T1000 (cell line): ENCODE results near the gene MAGEL2.

ENCODE experiments used
- DNase-seq: peaks from one replicate; lab custom pipeline; 2025; ENCODE audit warnings: mixed read lengths; lab: John Stamatoyannopoulos, UW

The MAGEL2 gene

DNA sequence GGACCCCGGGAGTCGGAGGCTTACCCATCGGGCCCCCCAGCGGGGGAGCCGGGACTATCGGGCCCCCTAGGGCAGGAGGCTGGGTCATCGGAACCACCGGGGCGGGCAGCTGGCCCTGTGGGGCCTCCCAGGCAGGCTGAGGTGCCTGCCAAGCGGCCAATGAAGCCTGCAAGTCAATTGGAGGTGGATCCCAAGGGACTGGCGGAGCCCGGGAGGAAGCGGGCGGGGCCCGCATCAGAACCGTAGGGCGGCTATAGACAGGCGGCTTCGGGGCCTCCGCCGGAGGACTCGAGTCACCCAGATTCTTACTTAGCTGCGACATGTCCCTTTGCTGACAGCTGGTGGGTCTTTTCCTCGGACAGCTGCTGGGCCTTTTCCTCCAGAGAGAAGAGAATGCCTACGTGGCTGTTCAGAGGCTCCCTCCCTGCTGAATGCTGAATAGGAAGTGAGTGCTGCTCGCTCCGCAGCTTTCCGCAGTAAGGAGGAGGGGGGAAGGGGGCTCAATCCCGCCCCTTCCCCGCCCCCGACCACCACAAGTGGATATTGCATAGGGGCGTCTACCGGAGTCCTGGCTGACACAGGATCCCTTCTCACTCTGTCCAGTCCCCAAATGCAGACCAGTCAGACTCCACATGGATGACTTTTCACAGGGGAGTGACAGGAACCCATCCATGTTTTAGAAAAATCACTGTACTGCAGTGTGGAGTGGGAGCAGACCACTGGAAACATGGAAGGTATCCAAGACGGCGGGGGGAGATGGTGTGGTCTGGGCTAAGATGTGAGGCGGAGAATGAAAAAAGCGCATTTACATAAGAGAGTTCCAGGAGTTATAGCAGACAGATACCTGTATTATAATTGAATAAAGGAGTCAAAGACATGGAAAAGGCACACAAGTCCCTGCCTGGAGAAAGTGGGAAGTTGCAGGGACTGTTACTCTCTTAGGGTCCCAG, at the start of gene MAGEL2:
Gene MAGEL2, minus strand, starts transcription at position 447 of the 950 bp plus-strand sequence. Its CDS starts 125 bp downstream, at position 322.
- no peak for DNase-seq

DNA sequence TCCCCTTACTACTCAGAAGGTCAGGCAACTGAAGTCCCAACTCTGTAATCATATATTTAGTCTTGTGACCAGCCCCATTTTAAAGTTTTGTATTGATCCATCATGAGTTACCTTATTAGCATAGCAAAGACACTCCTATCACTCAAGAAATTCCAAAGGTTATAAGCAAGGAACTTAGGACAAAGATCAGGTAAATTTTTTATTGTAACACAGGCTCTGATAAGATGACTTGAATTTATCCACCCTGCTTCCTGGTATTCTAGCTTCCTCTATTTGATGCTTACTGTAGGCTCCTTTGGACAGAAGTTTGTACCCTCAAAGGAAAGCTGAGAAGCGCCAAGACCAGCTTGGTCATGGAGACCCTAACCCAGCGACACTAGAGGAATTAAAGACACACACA, 47.6 kb upstream of the MAGEL2 start:
- DNase-seq = no peak

DNA sequence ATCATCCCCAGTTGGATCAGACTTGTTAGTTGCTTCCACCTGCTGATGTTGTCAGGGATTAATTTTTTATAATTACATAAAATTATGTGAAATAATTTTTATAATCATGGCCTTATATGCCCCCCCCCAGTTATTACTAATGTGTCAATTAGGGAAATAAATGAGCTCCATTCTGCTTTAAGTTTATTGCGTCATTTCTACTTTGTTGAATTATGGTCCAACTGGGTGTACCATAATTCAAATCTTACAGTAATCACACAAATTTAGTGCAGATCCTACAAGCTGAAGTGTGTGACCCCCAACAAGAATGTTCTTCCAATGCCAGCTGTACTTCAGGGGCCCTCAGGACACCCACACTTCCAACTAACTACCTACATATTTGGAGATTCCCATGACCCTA, 46.9 kb upstream of the MAGEL2 start:
- DNase-seq = no peak

DNA sequence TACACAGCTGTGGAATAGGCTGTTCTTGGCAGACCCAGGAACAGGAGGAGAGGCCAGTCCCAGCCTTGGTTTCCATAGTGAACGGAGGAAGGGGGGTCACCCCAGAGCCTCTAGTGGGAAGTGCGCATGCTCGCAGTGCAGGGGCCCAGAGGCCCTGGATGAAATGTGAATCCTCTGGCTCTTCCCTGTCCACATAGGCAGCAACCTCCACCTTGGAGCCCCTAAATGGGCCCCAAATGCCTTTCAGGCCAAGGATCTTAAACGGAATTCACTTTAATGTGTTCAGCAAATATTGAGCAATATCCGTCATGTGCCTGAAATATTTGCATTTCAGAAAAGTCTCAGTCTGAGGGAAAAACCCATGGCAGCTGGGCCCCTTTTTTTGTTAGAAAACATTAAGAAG, 42.8 kb upstream of the MAGEL2 start:
- no peak for DNase-seq

DNA sequence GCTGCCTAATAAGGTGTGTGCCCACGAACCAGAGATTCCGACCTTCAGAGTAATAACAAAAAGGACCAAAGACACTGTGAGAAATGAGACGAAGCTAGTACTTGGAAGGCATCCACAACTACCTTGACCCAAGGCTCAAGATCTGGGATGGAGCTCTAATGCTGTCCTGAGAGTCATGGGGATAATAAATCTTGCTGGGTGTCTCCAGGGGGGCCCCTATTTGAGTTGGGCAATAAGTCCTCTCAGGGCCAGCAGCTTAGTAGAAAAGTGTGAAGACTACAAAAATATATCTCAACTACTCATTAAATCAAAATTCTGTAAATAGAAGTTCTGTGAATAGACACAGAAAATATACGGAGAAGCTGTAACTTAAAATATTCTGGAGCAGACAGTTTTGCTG, 42.3 kb upstream of the MAGEL2 start:
- DNase-seq = no peak

DNA sequence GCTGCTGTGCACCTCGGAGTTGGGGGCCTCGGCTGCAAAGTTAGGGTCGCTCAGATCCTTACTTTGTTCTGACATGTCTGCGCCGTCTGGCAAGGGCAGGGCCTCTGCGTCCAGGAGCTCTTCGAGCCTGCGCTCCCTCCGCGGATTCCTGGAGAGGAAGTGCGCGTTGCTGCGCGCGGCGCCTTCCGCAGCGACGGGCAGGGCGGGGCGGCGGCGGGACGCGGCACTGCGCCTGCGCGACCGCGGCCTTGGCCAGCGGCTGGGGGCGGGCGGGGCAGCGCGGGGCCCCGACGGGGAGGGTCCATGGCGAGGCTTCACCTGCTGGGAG, 39.4 kb upstream of the MAGEL2 start, which contains the start of gene NDN:
Gene NDN, minus strand, starts transcription at position 163 of the 328 bp plus-strand sequence. Its CDS starts 88 bp downstream, at position 75.
- DNase-seq = no peak

DNA sequence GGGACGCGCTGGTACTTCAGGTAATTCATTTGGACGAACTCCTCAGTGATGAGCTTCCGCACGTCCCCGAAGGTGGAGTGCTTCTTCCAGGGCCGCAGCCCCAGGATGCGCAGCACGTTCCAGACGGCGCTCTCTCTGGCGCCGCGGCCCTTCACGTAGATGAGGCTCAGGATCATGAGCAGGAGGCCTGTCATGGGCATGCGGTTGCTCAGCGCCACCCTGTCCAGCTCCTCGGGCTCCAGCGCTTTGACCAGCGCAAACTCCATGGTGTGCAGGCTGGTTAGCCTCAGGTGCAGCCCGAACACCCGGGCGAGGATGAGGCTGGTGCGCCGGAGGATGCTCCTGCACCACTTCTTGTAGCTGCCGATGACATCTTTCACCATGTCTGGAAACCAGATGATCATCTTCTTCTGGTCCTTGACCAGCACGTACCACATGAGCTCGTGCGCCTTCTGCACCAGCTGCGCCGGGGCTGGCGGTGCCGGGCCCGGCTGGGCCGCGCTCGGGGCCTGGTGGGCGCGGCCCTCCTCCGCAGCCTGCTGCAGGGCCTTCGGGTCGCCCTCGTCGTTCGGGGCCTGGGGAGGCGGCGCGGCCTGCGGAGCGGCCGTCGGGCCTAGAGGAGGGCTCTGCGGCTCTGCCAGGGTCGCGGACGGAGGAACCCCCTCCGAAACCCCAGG, 38.9 kb upstream of the MAGEL2 start:
- DNase-seq = no peak

DNA sequence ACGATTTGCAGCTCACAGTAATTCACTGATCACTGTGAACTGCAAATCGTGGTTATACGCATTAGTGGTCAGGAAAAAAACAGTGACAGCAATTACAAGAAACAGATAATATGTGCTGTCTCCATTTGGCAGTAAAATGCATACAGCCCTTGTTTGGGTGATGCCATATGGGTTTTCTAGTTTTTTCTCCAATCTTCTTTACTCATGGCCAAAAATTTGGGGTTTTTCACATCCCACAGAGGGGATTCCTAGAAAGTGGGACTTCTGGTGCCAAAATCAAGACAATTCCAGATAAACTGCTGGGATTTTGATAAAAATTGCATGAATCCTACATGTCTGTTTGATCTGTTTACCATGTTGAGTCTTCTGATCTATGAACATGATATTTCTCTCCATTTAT, 23.8 kb upstream of the MAGEL2 start:
- DNase-seq = no peak

DNA sequence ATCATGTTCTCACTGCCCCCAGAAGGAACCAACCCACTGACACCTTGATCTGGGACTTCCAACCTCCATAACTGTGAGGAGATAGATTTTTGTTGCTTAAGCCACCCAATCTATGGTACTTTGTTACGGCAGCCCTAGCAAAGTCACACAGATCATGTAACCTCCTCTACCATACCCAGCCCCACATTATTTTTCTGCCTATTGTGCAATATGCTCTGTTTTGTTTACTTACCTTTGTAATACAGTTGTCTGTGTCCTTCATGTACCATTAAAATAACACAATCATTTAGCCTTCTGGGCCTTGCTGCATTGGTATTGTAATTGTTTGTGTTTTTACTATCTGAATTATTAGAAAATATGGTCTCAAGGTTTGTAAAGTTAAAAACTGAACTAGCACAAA, 23.3 kb upstream of the MAGEL2 start:
- DNase-seq = no peak

DNA sequence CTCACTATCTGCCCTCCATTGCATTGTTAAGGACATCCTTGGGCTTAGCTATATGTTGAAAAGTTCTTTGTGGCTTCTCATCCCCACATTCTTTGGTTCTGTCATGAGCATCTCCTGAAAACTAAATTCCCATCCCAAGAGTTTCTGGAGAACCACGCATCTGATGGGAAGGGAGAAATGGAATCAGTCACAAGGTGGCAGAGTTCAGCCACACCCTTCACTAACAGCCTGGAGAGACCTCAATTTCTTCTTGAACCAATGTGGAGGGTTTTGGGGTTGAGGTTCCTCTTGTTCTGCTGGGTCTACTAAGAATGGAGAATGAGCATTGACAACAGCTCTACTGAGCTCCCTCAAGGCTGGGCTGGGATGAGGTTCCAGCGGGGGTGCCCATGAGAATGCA, 15.6 kb upstream of the MAGEL2 start:
- DNase-seq = no peak

DNA sequence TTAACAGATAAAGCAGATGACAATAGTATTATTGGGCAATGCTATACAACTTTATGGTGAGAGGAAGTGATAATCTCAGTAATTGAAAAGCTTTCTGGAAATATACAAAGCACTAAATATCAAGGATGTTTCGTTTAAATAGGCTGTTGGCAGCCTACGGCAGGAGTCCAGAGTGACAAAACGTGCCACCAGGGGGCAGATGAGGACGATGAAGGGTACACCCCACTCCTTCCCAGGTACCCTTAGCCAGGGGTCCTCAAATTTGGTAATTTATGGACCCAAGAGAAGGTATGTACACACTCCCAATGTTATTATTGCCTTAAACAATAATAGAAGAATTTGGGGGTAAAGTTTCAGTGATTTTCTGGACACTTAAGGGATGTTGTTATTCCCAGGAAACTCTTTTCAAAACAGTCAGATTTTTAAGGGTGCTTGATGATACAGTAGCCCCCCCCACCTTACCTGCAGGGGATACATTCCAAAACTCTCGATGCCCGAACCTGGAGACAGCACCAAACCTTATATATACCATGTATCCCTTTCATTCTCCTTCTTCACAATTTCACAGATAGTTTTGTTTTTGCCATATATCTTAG, 1.4 kb upstream of the MAGEL2 start:
- no peak for DNase-seq

DNA sequence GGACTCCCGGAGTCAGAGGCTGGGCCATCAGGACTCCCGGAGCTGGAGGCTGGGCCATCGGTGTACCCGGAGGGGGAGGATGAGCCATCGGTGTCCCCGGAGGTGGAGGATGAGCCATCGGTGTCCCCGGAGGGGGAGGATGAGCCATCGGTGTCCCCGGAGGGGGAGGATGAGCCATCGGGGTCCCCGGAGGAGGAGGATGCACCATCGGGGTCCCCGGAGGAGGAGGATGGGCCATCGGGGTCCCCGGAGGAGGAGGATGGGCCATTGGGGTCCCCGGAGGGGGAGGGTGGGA, 719 bp downstream of the MAGEL2 start:
- DNase-seq = no peak

DNA sequence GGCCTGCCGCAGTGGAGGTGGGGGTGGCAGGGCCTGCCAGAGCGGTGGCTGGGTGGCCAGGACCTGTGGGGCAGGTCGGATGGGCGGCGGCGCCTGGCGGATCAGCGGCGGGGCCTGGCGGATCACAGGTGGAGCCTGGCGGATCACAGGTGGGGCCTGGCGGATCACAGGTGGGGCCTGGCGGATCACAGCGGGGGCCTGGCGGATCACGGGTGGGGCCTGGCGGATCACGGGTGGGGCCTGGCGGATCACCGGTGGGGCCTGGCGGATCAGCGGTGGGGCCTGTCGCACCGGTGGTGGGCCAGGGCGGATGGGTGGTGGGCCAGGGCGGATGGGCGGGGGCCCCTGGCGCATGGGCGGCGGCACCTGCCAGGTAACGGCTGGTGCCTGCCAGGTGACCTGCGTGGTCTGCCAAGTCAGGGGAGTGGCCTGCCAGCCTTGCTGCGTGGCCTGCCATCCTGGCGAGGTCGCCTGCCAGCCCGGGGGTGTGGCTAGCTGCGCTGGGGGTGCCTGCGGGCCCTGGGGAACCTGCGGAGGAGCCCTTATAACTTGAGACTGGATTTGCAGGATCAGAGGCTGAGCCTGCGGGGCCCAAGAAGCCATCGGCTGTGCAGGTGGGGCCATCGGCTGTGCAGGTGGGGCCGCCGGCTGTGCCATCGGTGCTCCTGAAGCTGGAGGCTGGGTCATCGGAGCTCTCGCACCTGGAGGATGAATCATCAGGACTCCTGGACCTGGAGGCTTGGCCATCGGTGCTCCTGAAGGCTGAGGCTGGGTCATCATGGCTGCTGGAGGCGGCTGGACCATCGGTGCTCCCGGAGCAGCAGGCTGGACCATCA, 1.3 kb downstream of the MAGEL2 start:
- no peak for DNase-seq

DNA sequence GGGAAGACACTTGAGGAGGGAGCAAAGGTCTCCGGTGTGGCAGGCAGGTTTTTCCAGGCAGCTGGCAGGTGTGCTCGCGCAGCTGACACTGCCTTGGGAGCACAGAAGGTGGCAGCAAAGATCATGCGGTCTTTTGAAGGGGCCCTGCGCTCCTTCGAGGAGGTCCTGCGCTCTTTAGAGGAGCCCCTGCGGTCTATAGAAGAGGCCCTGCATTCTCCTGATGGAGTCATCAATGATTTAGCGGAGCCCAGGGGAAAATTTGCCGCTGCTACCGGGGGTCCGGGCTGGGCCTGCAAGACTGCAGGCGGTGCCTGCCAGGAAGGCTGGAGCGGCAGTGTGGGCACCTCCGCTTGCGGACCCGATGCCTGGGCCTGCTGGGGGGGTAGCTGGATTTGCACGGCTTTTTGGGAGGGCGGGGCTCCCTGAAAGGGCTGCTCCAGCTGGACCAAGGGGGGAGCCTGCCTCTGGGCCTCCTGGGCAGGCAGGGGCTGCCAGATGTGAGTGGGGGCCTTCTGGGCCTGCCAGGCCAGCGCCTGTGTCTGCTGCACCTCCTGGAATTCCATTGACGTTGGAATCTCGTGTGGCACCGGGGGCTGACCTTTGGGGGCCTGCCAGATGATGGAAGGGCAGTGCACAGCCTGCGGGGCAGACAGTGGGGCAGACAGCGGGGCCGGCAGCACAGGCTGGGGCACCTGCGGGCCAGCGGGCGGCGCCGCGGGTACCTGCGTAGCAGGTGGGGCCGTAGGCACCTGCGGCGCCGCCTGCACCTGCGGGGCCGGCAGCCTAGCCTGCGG, 2.1 kb downstream of the MAGEL2 start:
- DNase-seq = no peak

DNA sequence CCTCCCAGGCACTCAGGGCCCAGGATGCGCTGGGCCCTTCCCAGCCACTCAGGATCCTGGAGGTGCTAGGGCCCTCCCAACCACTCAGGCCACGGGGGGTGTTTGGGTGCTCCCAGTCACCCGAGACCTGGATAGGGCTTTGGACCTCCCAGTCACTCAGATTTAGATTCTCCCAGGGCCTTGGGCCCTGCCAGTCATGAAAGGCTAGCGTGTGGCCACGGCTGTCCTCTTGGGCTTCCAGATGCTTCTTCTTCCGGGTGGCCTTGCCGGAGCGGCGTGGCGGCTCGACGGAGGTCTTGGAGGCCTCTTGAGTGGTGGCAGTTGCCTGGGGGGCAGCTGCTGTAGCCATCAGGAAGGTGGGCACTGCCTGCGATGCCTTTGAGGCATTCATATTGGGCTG, 2.8 kb downstream of the MAGEL2 start:
- no peak for DNase-seq

DNA sequence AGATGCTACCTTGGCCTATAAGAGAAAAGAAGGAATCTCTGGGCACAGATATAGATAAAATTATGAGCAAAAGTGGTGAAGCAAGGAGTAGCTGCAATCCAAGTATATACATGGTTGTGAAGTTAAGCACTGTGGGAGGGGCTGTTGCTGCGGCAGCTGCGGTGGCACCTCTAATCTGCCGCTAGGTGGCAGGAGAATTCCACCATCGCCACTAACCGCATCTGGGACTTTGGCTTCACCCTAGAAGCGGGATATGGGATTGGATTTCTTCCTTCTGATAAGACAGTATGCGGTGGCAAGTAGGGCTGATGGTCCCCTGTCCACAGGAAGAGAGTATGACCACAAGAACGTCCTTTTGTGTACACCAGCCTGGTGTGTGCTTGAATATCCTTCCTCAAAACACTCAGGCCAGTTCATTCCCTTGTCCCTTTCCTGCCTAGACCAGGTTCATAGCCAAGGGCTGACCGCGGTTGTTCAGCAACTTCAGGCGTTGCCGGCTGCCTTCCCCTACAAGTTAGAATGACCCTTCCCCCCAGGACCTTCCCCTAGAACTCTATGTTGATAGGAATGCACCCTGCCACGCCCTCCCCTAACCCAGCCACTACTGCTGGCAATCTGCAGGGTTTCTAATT, 5.1 kb downstream of the MAGEL2 start:
- DNase-seq = no peak

DNA sequence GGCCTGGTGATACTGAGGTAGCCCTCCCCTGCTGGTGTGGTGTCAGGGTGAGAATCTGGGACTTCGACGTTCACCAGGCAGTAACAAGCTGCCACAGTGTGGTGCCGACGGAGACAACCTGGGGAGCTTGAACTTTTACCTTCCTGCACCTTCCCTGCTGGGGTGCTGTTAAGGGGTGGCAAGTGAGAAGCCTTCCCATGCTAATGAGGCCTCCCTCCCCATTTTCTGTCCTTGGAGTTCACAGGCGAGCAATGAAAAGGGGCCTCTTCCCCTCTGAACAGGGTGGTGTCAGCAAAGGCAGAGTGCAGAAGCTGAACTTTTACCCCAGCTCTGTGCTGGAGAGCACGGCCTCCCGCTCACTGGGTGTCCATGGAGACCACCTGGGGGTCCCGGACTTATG, 13.5 kb downstream of the MAGEL2 start:
- DNase-seq = no peak

DNA sequence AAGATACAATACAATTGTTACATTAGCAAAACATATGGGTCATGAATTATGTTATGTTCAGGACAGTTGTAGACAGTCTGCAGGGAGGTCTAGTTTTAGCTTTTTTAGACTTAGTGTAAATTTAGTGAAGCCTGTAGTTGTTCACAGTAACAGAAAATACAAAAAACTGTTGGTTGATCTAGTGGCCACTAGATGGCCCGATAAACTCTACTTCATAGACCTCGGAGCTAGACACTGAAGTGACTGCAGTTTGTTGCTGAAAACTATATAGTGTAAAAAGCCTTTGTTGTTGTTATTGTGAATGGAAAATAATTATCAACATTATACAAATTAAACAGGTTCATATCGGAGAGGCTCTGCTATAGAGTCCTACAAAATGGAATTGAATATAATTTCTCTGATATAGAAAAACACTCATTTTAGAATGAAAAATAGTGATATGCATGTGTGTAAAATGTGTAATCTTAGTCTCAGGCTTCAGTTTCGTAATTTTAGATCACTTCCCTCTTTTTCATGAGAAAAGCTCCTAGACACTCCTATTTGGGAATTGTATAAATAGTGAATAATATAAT, 18.3 kb downstream of the MAGEL2 start:
- no peak for DNase-seq

DNA sequence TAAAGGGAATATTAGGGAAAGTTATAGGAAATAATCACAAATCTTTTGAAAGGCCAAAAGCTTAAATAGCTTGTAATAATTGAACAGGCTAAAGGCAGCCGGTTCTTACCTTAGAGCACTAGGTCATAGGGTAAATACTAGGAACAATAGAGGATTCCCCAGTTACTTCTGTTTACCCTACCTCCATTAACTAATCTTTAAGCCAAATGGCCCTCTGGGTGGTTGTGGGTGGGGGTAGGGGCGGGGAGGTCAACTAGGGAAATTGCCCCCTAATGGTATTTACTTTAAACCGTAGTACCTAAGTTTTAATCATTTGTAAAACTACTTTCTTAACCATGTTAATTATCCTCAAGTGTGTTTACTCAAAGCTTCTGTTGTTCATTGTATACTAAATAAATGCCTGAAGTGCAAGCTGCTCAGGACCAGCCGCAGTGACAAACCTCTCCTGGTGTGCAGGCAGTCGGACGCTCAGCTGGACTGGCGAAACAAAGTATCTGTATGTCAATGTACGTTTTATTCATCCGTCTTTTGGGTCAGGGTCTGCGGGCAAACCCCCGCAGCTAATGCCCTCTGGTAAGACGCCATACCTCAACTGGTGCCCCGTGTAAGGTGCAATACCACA, 18.9 kb downstream of the MAGEL2 start:
- no peak for DNase-seq

DNA sequence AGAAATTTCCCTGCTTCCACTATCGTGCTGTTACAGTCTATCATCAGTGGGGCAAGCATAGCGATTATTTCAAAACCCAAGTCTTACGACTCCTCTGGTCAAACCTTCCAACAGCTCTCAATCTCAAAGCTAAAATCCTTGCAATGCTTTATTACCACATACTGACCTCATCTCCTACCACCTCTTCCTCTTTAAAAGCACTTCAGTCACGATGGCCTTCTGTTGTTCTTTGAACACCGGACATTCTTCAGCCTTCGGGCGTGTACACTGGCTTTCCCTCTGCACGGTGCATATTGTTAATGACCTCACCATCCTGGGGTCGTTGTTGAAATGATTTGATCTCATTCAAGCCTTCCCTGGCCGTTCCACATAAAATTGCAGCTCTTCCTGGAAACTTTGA, 31.1 kb downstream of the MAGEL2 start:
- no peak for DNase-seq
